ENCODE results near the gene ROR1.

DNA sequence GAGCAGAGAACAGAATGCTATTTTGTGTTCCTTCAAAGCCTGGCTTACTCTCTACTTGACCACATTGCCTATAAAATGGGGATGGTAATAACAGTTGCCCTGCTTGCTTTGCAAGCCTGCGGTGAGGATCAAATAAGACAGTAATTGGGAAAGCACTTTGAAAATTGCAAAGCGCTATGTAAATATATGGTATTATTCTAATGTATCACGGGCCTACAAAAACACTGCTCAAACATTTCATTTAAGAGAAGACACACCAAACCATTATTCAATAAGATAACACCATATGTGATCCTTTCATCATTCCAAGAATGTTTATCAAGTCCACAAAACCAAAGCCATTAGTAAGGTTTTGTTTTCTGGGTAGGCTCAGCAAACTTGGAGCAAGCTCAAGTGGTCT, 208.4 kb downstream of the ROR1 start:
- TF ChIP-seq, protein P1, sequence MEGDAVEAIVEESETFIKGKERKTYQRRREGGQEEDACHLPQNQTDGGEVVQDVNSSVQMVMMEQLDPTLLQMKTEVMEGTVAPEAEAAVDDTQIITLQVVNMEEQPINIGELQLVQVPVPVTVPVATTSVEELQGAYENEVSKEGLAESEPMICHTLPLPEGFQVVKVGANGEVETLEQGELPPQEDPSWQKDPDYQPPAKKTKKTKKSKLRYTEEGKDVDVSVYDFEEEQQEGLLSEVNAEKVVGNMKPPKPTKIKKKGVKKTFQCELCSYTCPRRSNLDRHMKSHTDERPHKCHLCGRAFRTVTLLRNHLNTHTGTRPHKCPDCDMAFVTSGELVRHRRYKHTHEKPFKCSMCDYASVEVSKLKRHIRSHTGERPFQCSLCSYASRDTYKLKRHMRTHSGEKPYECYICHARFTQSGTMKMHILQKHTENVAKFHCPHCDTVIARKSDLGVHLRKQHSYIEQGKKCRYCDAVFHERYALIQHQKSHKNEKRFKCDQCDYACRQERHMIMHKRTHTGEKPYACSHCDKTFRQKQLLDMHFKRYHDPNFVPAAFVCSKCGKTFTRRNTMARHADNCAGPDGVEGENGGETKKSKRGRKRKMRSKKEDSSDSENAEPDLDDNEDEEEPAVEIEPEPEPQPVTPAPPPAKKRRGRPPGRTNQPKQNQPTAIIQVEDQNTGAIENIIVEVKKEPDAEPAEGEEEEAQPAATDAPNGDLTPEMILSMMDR (IDR thresholded peaks at IDR 0.05), result no peak
- TF ChIP-seq POLR2A (IDR thresholded peaks at IDR 0.05) (no peak), EP300 (IDR thresholded peaks at IDR 0.05) (no peak), POLR2AphosphoS5 (IDR thresholded peaks at IDR 0.05) (no peak)
